Liver (tissue), 9 donors: ENCODE results near the gene EIF4G3. TPM values are rescaled to one million over a fixed set of nuclear protein-coding genes. Genes with fewer than 3 reads are reported as not detected.

Experiments used
- DNase-seq: peaks from one replicate; pipeline ENCODE4 v3.0.0-alpha.2; 2017; ENCODE audit warnings: low spot score
- H3K27ac ChIP-seq, 2 donors: one replicate each; pipeline ENCODE4 v1.7.0; 2013; ENCODE audit warnings: inconsistent platforms in 2 of 2, low read length in 2 of 2, control low read depth in 1 of 2, low read depth in 1 of 2, mild to moderate bottlenecking in 1 of 2
- H3K27me3 ChIP-seq, 4 donors: one replicate each; pipeline versions ENCODE4 v1.6.1 to v1.7.0; 2013; ENCODE audit warnings: low read length in 3 of 4, inconsistent platforms in 1 of 4, mild to moderate bottlenecking in 1 of 4, moderate library complexity in 1 of 4; ENCODE audit not compliant: control insufficient read depth in 4 of 4, insufficient read depth in 4 of 4
- H3K36me3 ChIP-seq, 4 donors: one replicate each; pipeline versions ENCODE4 v1.6.1 to v1.7.0; 2013; ENCODE audit warnings: low read length in 3 of 4, mild to moderate bottlenecking in 3 of 4, low read depth in 1 of 4, moderate library complexity in 1 of 4; ENCODE audit not compliant: control insufficient read depth in 4 of 4, insufficient read depth in 3 of 4
- H3K4me1 ChIP-seq, 4 donors: one replicate each; pipeline versions ENCODE4 v1.6.1 to v1.7.0; 2013; ENCODE audit warnings: low read length in 3 of 4, mild to moderate bottlenecking in 3 of 4, moderate library complexity in 1 of 4; ENCODE audit not compliant: control insufficient read depth in 4 of 4, insufficient read depth in 4 of 4
- H3K4me3 ChIP-seq, 3 donors: one replicate each; pipeline versions ENCODE4 v1.6.1 to v1.7.0; 2013; ENCODE audit warnings: low read length in 3 of 3, control low read depth in 1 of 3, low read depth in 1 of 3, mild to moderate bottlenecking in 1 of 3
- H3K9ac ChIP-seq, 2 donors: one replicate each; pipeline ENCODE4 v1.7.0; 2013; ENCODE audit warnings: low read length in 2 of 2, mild to moderate bottlenecking in 2 of 2, moderate library complexity in 2 of 2, control low read depth in 1 of 2, low read depth in 1 of 2
- H3K9me3 ChIP-seq, 4 donors: one replicate each; pipeline versions ENCODE4 v1.6.1 to v1.7.0; 2013; ENCODE audit warnings: low read length in 3 of 4; ENCODE audit not compliant: control insufficient read depth in 4 of 4
- ATF3 ChIP-seq: IDR thresholded peaks from 2 replicates; pipeline ENCODE4 v1.6.1; 2016; ENCODE audit warnings: antibody characterized with exemption
- EGR1 ChIP-seq, 2 donors: IDR thresholded peaks; 2 replicates each; pipeline ENCODE4 v1.6.1; 2016 to 2018; ENCODE audit warnings: antibody characterized with exemption in 2 of 2, low read depth in 2 of 2
- FOXA1 ChIP-seq: IDR thresholded peaks from 2 replicates; pipeline ENCODE4 v1.6.1; 2016; ENCODE audit warnings: antibody characterized with exemption
- FOXA2 ChIP-seq: IDR thresholded peaks from 2 replicates; pipeline ENCODE4 v1.6.1; 2016; ENCODE audit warnings: antibody characterized with exemption
- GABPA ChIP-seq, 2 donors: IDR thresholded peaks in 1 of 2; conservative IDR thresholded peaks in 1 of 2; 2 replicates each; pipeline ENCODE4 v1.6.1; 2016; ENCODE audit warnings: antibody characterized with exemption in 2 of 2, mild to moderate bottlenecking in 1 of 2, moderate library complexity in 1 of 2
- HNF4A ChIP-seq, 2 donors: conservative IDR thresholded peaks; 2 replicates each; pipeline ENCODE4 v1.6.1; 2016; ENCODE audit warnings: antibody characterized with exemption in 2 of 2, mild to moderate bottlenecking in 2 of 2
- HNF4G ChIP-seq: IDR thresholded peaks from 2 replicates; pipeline ENCODE4 v1.6.1; 2016; ENCODE audit warnings: antibody characterized with exemption
- JUND ChIP-seq, 2 donors: IDR thresholded peaks; 2 replicates each; pipeline ENCODE4 v1.6.1; 2016; ENCODE audit warnings: antibody characterized with exemption in 2 of 2
- MAX ChIP-seq: IDR thresholded peaks from 2 replicates; pipeline ENCODE4 v1.6.1; 2016; ENCODE audit warnings: antibody characterized with exemption
- NR2F2 ChIP-seq: IDR thresholded peaks from 2 replicates; pipeline ENCODE4 v1.6.1; 2016; ENCODE audit warnings: antibody characterized with exemption
- RAD21 ChIP-seq, 2 donors: IDR thresholded peaks; 2 replicates each; pipeline ENCODE4 v1.6.1; 2016; ENCODE audit warnings: antibody characterized with exemption in 2 of 2, mild to moderate bottlenecking in 2 of 2
- REST ChIP-seq: IDR thresholded peaks from 2 replicates; pipeline ENCODE4 v1.6.1; 2016; ENCODE audit warnings: antibody characterized with exemption, mild to moderate bottlenecking
- SP1 ChIP-seq: IDR thresholded peaks from 2 replicates; pipeline ENCODE4 v1.6.1; 2018; ENCODE audit warnings: antibody characterized with exemption, mild to moderate bottlenecking
- TAF1 ChIP-seq: conservative IDR thresholded peaks from 2 replicates; pipeline ENCODE4 v1.6.1; 2016; ENCODE audit warnings: antibody characterized with exemption, mild to moderate bottlenecking
- YY1 ChIP-seq: IDR thresholded peaks from 2 replicates; pipeline ENCODE4 v1.6.1; 2016; ENCODE audit warnings: antibody characterized with exemption, mild to moderate bottlenecking
- ZBTB33 ChIP-seq: IDR thresholded peaks from 2 replicates; pipeline ENCODE4 v1.6.1; 2016; ENCODE audit warnings: antibody characterized with exemption
- WGBS: extraction: QIAGEN DNeasy Blood & Tissue Kit; methylation state at CpG from one replicate; pipeline ENCODE4 v1.1.7; 2013; 5-methylcytosine and 5-hydroxymethylcytosine counted together
- polyA plus RNA-seq, 2 donors: library from polyadenylated mRNA; stranded (reverse) in 1 of 2; unstranded in 1 of 2; fragments of 200-250 nt in 1 of 2; fragments of >200 nt in 1 of 2; fragmentation: Nextera tagmentation in 1 of 2; extraction: Ambion mirVana in 1 of 2; gene quantifications; one replicate each; pipeline versions ENCODE4 v1.2.1 to v1.2.3, GENCODE V29; 2013 to 2015
- total RNA-seq, 2 donors: library from RNA; depleted of rRNA; stranded (reverse); fragments of >200 nt; gene quantifications; one replicate each; pipeline ENCODE4 v1.2.3, GENCODE V29; 2014
- donor health status: healthy.
- donor health status: healthy.
- donor health status: healthy.
- donor health status: healthy.
- donor health status: healthy.

The EIF4G3 gene
- total and polyA plus RNA-seq, 4 donors, result 7.6 to 22.8 (median 11.7) TPM

- no peak for DNase-seq
- WGBS, result 90% methylated on average over 14 of the region's 14 CpGs
- Histone ChIP-seq H3K36me3 (no peaks in the 10 kb centered on the region), H3K27me3 (no peaks in the 10 kb centered on the region), H3K4me1 (no peaks in the 10 kb centered on the region), H3K9me3 (no peaks in the 10 kb centered on the region), H3K27ac (no peak overlapping the region), H3K4me3 (no peak overlapping the region), H3K9ac (no peak overlapping the region)
- no peak for TF ChIP-seq TAF1
- no peak for TF ChIP-seq HNF4A (conservative IDR thresholded peaks at IDR 0.05)
- TF ChIP-seq ZBTB33, result no peak
- TF ChIP-seq YY1, result no peak
- no peak for TF ChIP-seq SP1
- TF ChIP-seq EGR1 (IDR thresholded peaks at IDR 0.05; ENCODE audit: low read depth in 2 of 2), result no peak
- no peak for TF ChIP-seq FOXA2
- no peak for TF ChIP-seq NR2F2
- no peak for TF ChIP-seq JUND (IDR thresholded peaks at IDR 0.05)
- no peak for TF ChIP-seq RAD21 (IDR thresholded peaks at IDR 0.05)
- no peak for TF ChIP-seq ATF3
- TF ChIP-seq HNF4G, result no peak
- TF ChIP-seq GABPA (IDR thresholded peaks at IDR 0.05 in 1 of 2, conservative IDR thresholded peaks at IDR 0.05 in 1 of 2), result no peak
- no peak for TF ChIP-seq FOXA1
- TF ChIP-seq REST, result no peak
- no peak for TF ChIP-seq MAX
These were observed 141.7 kb downstream of the EIF4G3 start for GRCh38 chr1:21034725-21035628.

GRCh38 chr1:21032741-21033140, 144.0 kb downstream of the EIF4G3 start:
- Histone ChIP-seq H3K36me3 (no peaks in the 10 kb centered on the region), H3K27ac (no peak overlapping the region)
- 83% methylated on average over 3 of the region's 3 CpGs for WGBS
- TF ChIP-seq REST, result no peak
- no peak for TF ChIP-seq YY1
- no peak for TF ChIP-seq ZBTB33
- TF ChIP-seq ATF3, result no peak
- TF ChIP-seq FOXA2, result no peak
- TF ChIP-seq JUND (IDR thresholded peaks at IDR 0.05), result no peak
- TF ChIP-seq MAX, result no peak
- no peak for TF ChIP-seq RAD21 (IDR thresholded peaks at IDR 0.05)
- TF ChIP-seq GABPA (IDR thresholded peaks at IDR 0.05 in 1 of 2, conservative IDR thresholded peaks at IDR 0.05 in 1 of 2), result no peak
- no peak for TF ChIP-seq HNF4G
- no peak for TF ChIP-seq TAF1
- no peak for TF ChIP-seq HNF4A (conservative IDR thresholded peaks at IDR 0.05)

More at GRCh38 chr1:21032741-21033140, 144.0 kb downstream of the EIF4G3 start:
- Histone ChIP-seq H3K9me3 (no peaks in the 10 kb centered on the region), H3K9ac (no peak overlapping the region), H3K27me3 (no peaks in the 10 kb centered on the region), H3K4me1 (peaks cover 0 to 5% (median 3%) of the 10 kb centered on the region in 4 donors), H3K4me3 (no peak overlapping the region)
- DNase-seq, result no peak
